Superior temporal gyrus (tissue), 1 donor: Measurements from ENCODE around the gene PCDHA10.
A peak's percentile ranks its signal among the peaks of the same experiment; 100 is the strongest.
"Not testable (repeated sequence)": the region's sequence is repeated elsewhere in the genome, so short reads cannot be mapped to it uniquely, and the experiment has no call there.

ENCODE experiments used
- DNase-seq: peaks from one replicate; pipeline ENCODE4 v3.0.0-alpha.2; 2016; ENCODE audit errors: extremely low spot score

Gene PCDHA10

GRCh38 chr5:140840978-140841962, 14.4 kb upstream of the PCDHA10 start, which contains the start of gene PCDHA8:
PCDHA8 (plus strand) TSS chr5:140841187; CDS start chr5:140841322, 135 bp downstream.
- DNase-seq: peak; percentile 80

- DNase-seq: no peak
Observed at GRCh38 chr5:140842798-140843733, 12.6 kb upstream of the PCDHA10 start.

GRCh38 chr5:140848139-140849102, 7.3 kb upstream of the PCDHA10 start, which contains the start of gene PCDHA9:
PCDHA9 (plus strand) TSS chr5:140848382; CDS start chr5:140848496, 114 bp downstream.
- DNase-seq: not testable (repeated sequence)

- DNase-seq: not testable (repeated sequence)
Observed at GRCh38 chr5:140849831-140850634, 5.7 kb upstream of the PCDHA10 start.

GRCh38 chr5:140857177-140857986, 1.7 kb downstream of the PCDHA10 start:
- DNase-seq: no peak

GRCh38 chr5:140857987-140858240, 2.2 kb downstream of the PCDHA10 start:
- DNase-seq: no peak

GRCh38 chr5:140862441-140863295, 7.0 kb downstream of the PCDHA10 start:
- DNase-seq: no peak

- peak; percentile 72 for DNase-seq
Observed at GRCh38 chr5:140868721-140869554, 13.2 kb downstream of the PCDHA10 start, which contains the start of gene PCDHA11. PCDHA11 (plus strand) TSS chr5:140868957; CDS start chr5:140869104, 147 bp downstream.

- DNase-seq: peak; percentile 67
Observed at GRCh38 chr5:140869555-140869886, 13.8 kb downstream of the PCDHA10 start.

GRCh38 chr5:140870221-140871201, 14.8 kb downstream of the PCDHA10 start:
- no peak for DNase-seq

GRCh38 chr5:140875085-140876065, 19.7 kb downstream of the PCDHA10 start, which contains the start of gene PCDHA12:
PCDHA12 (plus strand) TSS chr5:140875308; CDS start chr5:140875473, 165 bp downstream.
- peak; percentile 15 for DNase-seq

GRCh38 chr5:140876541-140877261, 21.0 kb downstream of the PCDHA10 start:
- DNase-seq: not testable (repeated sequence)

- no peak for DNase-seq
Observed at GRCh38 chr5:140877262-140877581, 21.5 kb downstream of the PCDHA10 start.

GRCh38 chr5:140881889-140882590, 26.3 kb downstream of the PCDHA10 start, which contains the start of gene PCDHA13:
PCDHA13 (plus strand) TSS chr5:140882124; CDS start chr5:140882269, 145 bp downstream.
- DNase-seq: peak; percentile 40
